ENCODE data around the gene ZMIZ2. TPM values are rescaled to one million over a fixed set of nuclear protein-coding genes. Genes with fewer than 3 reads are reported as not detected.

The ZMIZ2 gene
- total RNA-seq, 1 experiment from 2014 or later: 269 TPM

GRCh38 chr7:44805950-44806349, 57.3 kb downstream of the ZMIZ2 start:
- no peaks in the 10 kb centered on the region for H3K27me3 Mint-ChIP-seq (ENCODE audit: unreplicated experiment)

GRCh38 chr7:44808914-44809393, 60.3 kb downstream of the ZMIZ2 start:
- Mint-ChIP-seq H3K27ac (ENCODE audit: unreplicated experiment) (no peak overlapping the region), H3K9me3 (ENCODE audit: low read depth, unreplicated experiment) (no peaks in the 10 kb centered on the region), H3K4me3 (ENCODE audit: low read depth, unreplicated experiment) (no peak overlapping the region), H3K36me3 (ENCODE audit: insufficient read depth, unreplicated experiment) (peaks cover 22% of the 10 kb centered on the region), H3K27me3 (ENCODE audit: unreplicated experiment) (no peaks in the 10 kb centered on the region), H3K4me1 (ENCODE audit: low read depth, unreplicated experiment) (no peaks in the 10 kb centered on the region)
- no peak for TF ChIP-seq CTCF (IDR thresholded peaks at IDR 0.05; ENCODE audit: unreplicated experiment)
- no peak for DNase-seq
- intact Hi-C loops (cut with micrococcal nuclease; ENCODE audit: unreplicated experiment): no loop called here
- CTCF ChIA-PET: no interaction called here
- BruUV-seq (replicated peaks): no TSS peak

More at GRCh38 chr7:44805950-44806349, 57.3 kb downstream of the ZMIZ2 start:
- DNase-seq: no peak
- no peak overlapping the region for H3K4me3 Mint-ChIP-seq (ENCODE audit: low read depth, unreplicated experiment)
- TF ChIP-seq CTCF (IDR thresholded peaks at IDR 0.05; ENCODE audit: unreplicated experiment): no peak
- H3K27ac Mint-ChIP-seq (ENCODE audit: unreplicated experiment): no peak overlapping the region
- intact Hi-C loops (cut with micrococcal nuclease; ENCODE audit: unreplicated experiment): no loop called here
- H3K36me3 Mint-ChIP-seq (ENCODE audit: insufficient read depth, unreplicated experiment): peaks cover 52% of the 10 kb centered on the region
- H3K4me1 Mint-ChIP-seq (ENCODE audit: low read depth, unreplicated experiment): peaks cover 10% of the 10 kb centered on the region
- no TSS peak for BruUV-seq (replicated peaks)
- CTCF ChIA-PET: interaction anchor here (0.6 kb wide), 2 partner anchors 18 to 277 kb away, joined by 4 to 8 read pairs; no protein-coding TSS in a partner anchor
- no peaks in the 10 kb centered on the region for H3K9me3 Mint-ChIP-seq (ENCODE audit: low read depth, unreplicated experiment)

- CTCF ChIA-PET: interaction anchor here (0.6 kb wide), 1 partner anchor 1972 kb away, joined by 4 read pairs; no protein-coding TSS in a partner anchor
- no peaks in the 10 kb centered on the region for H3K27me3 Mint-ChIP-seq (ENCODE audit: unreplicated experiment)
- H3K36me3 Mint-ChIP-seq (ENCODE audit: insufficient read depth, unreplicated experiment): peaks cover under 1% of the 10 kb centered on the region
- H3K4me1 Mint-ChIP-seq (ENCODE audit: low read depth, unreplicated experiment): no peaks in the 10 kb centered on the region
- no TSS peak for BruUV-seq (replicated peaks)
- no peak overlapping the region for H3K27ac Mint-ChIP-seq (ENCODE audit: unreplicated experiment)
- DNase-seq: peak; percentile 45
- no peak for TF ChIP-seq CTCF (IDR thresholded peaks at IDR 0.05; ENCODE audit: unreplicated experiment)
- intact Hi-C loops (cut with micrococcal nuclease; ENCODE audit: unreplicated experiment): no loop called here
- no peaks in the 10 kb centered on the region for H3K9me3 Mint-ChIP-seq (ENCODE audit: low read depth, unreplicated experiment)
- H3K4me3 Mint-ChIP-seq (ENCODE audit: low read depth, unreplicated experiment): no peak overlapping the region
Measured at GRCh38 chr7:44811093-44811492, 62.4 kb downstream of the ZMIZ2 start.

GRCh38 chr7:44811571-44811970, 62.9 kb downstream of the ZMIZ2 start:
- no peaks in the 10 kb centered on the region for H3K9me3 Mint-ChIP-seq (ENCODE audit: low read depth, unreplicated experiment)
- H3K36me3 Mint-ChIP-seq (ENCODE audit: insufficient read depth, unreplicated experiment): no peaks in the 10 kb centered on the region
- H3K4me3 Mint-ChIP-seq (ENCODE audit: low read depth, unreplicated experiment): no peak overlapping the region
- no peaks in the 10 kb centered on the region for H3K27me3 Mint-ChIP-seq (ENCODE audit: unreplicated experiment)
- no peak overlapping the region for H3K27ac Mint-ChIP-seq (ENCODE audit: unreplicated experiment)
- intact Hi-C loops (cut with micrococcal nuclease; ENCODE audit: unreplicated experiment): no loop called here
- H3K4me1 Mint-ChIP-seq (ENCODE audit: low read depth, unreplicated experiment): no peaks in the 10 kb centered on the region
- DNase-seq: no peak
- BruUV-seq (replicated peaks): no TSS peak
- CTCF ChIA-PET: no interaction called here
- TF ChIP-seq CTCF (IDR thresholded peaks at IDR 0.05; ENCODE audit: unreplicated experiment): no peak
